HepG2 (cell line): ENCODE results near the gene ZNF512B. TPM values are rescaled to one million over a fixed set of nuclear protein-coding genes. Genes with fewer than 3 reads are reported as not detected.

Experiments used
- E2F5 ChIP-seq: sonication (generic); formaldehyde crosslinking; conservative IDR thresholded peaks from 2 replicates; pipeline ENCODE4 v1.4.0; 2020; ENCODE audit warnings: missing genetic modification reagents
- HOXA9 ChIP-seq: sonication (generic); formaldehyde crosslinking; IDR thresholded peaks from 2 replicates; pipeline ENCODE4 v1.8.1; 2022; ENCODE audit warnings: missing genetic modification reagents, mild to moderate bottlenecking, moderate library complexity, borderline replicate concordance
- MEIS2 ChIP-seq: sonication (generic); formaldehyde crosslinking; IDR thresholded peaks from 2 replicates; pipeline ENCODE4 v1.9.0; 2021; ENCODE audit warnings: mild to moderate bottlenecking, missing genetic modification reagents
- SMYD3 ChIP-seq: sonication (generic); formaldehyde crosslinking; IDR thresholded peaks from 2 replicates; pipeline ENCODE4 v1.8.1; 2023; ENCODE audit warnings: mild to moderate bottlenecking, missing genetic modification reagents
- TBX3 ChIP-seq: fragments of 450-650 bp; IDR thresholded peaks from 2 replicates; pipeline ENCODE4 v1.6.1; 2017; ENCODE audit warnings: antibody characterized with exemption, mild to moderate bottlenecking, inconsistent platforms, borderline replicate concordance
- TP53 ChIP-seq: sonication (generic); formaldehyde crosslinking; conservative IDR thresholded peaks from 2 replicates; pipeline ENCODE4 v1.4.0; 2020; ENCODE audit warnings: missing genetic modification reagents
- ZBTB46 ChIP-seq: sonication (generic); formaldehyde crosslinking; IDR thresholded peaks from 2 replicates; pipeline ENCODE4 v1.4.0; 2020; ENCODE audit warnings: mild to moderate bottlenecking, missing genetic modification reagents, borderline replicate concordance
- ZNF687 ChIP-seq: sonication (generic); formaldehyde crosslinking; IDR thresholded peaks from 2 replicates; pipeline ENCODE4 v1.5.1; 2020; ENCODE audit warnings: mild to moderate bottlenecking, missing genetic modification reagents, moderate library complexity
- polyA plus RNA-seq, 8 experiments: library from polyadenylated mRNA; depleted of rRNA in 3 of 8; stranded (reverse) in 7 of 8; unstranded in 1 of 8; fragments of >200 nt; fragmentation: Illumina TruSeq in 4 of 8; extraction: Trizol in 4 of 8; gene quantifications; 2 replicates each; pipeline versions ENCODE4 v1.2.1 to v1.2.3, GENCODE V29; 2011 to 2016; ENCODE audit warnings: low read depth in 4 of 8, missing spikeins in 1 of 8, mixed read lengths in 1 of 8; ENCODE audit not compliant: insufficient read depth in 1 of 8
- total RNA-seq, 5 experiments: library from RNA; depleted of rRNA; stranded (reverse); fragments of >200 nt; fragmentation: Illumina TruSeq; extraction: Trizol; gene quantifications; 2 replicates each; pipeline ENCODE4 v1.2.3, GENCODE V29; 2016; ENCODE audit warnings: low read depth in 1 of 5
- TF ChIP-seq, protein P1 (sequence below): sonication (generic); formaldehyde crosslinking; IDR thresholded peaks from 2 replicates; pipeline ENCODE4 v1.4.0; 2020; ENCODE audit warnings: missing genetic modification reagents, low read depth, mild to moderate bottlenecking, borderline replicate concordance
- TF ChIP-seq, protein P2 (sequence below): sonication (generic); formaldehyde crosslinking; IDR thresholded peaks from 2 replicates; pipeline ENCODE4 v1.4.0; 2020; ENCODE audit warnings: mild to moderate bottlenecking, missing genetic modification reagents
- TF ChIP-seq, protein P3 (sequence below): sonication (generic); formaldehyde crosslinking; IDR thresholded peaks from 2 replicates; pipeline ENCODE4 v1.5.0; 2020; ENCODE audit warnings: missing genetic modification reagents

ZNF512B gene
- total and polyA plus RNA-seq, 2 of the 13 experiments (the other 11 are each of a cell fraction or from before 2014, with no cell fraction given): 11.5 to 30.6 TPM

- TF ChIP-seq, protein P1, sequence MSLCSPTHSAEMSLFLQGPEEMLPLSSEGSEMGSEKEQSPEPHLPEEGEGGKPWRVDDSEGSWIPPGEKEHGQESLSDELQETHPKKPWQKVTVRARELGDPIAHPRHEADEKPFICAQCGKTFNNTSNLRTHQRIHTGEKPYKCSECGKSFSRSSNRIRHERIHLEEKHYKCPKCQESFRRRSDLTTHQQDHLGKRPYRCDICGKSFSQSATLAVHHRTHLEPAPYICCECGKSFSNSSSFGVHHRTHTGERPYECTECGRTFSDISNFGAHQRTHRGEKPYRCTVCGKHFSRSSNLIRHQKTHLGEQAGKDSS (CRISPR knock-in tag): no peak
- TF ChIP-seq, protein P2, sequence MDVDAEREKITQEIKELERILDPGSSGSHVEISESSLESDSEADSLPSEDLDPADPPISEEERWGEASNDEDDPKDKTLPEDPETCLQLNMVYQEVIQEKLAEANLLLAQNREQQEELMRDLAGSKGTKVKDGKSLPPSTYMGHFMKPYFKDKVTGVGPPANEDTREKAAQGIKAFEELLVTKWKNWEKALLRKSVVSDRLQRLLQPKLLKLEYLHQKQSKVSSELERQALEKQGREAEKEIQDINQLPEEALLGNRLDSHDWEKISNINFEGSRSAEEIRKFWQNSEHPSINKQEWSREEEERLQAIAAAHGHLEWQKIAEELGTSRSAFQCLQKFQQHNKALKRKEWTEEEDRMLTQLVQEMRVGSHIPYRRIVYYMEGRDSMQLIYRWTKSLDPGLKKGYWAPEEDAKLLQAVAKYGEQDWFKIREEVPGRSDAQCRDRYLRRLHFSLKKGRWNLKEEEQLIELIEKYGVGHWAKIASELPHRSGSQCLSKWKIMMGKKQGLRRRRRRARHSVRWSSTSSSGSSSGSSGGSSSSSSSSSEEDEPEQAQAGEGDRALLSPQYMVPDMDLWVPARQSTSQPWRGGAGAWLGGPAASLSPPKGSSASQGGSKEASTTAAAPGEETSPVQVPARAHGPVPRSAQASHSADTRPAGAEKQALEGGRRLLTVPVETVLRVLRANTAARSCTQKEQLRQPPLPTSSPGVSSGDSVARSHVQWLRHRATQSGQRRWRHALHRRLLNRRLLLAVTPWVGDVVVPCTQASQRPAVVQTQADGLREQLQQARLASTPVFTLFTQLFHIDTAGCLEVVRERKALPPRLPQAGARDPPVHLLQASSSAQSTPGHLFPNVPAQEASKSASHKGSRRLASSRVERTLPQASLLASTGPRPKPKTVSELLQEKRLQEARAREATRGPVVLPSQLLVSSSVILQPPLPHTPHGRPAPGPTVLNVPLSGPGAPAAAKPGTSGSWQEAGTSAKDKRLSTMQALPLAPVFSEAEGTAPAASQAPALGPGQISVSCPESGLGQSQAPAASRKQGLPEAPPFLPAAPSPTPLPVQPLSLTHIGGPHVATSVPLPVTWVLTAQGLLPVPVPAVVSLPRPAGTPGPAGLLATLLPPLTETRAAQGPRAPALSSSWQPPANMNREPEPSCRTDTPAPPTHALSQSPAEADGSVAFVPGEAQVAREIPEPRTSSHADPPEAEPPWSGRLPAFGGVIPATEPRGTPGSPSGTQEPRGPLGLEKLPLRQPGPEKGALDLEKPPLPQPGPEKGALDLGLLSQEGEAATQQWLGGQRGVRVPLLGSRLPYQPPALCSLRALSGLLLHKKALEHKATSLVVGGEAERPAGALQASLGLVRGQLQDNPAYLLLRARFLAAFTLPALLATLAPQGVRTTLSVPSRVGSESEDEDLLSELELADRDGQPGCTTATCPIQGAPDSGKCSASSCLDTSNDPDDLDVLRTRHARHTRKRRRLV (CRISPR knock-in tag): no peak
- TF ChIP-seq ZNF687 (CRISPR knock-in tag) (peak; percentile 10; the same call in 1 of the 2 replicates), TP53 (no peak), ZBTB46 (CRISPR knock-in tag) (no peak), SMYD3 (CRISPR knock-in tag) (no peak), MEIS2 (CRISPR knock-in tag) (no peak), TBX3 (no peak), E2F5 (CRISPR knock-in tag) (no peak), HOXA9 (CRISPR knock-in tag) (no peak)
- TF ChIP-seq, protein P3, sequence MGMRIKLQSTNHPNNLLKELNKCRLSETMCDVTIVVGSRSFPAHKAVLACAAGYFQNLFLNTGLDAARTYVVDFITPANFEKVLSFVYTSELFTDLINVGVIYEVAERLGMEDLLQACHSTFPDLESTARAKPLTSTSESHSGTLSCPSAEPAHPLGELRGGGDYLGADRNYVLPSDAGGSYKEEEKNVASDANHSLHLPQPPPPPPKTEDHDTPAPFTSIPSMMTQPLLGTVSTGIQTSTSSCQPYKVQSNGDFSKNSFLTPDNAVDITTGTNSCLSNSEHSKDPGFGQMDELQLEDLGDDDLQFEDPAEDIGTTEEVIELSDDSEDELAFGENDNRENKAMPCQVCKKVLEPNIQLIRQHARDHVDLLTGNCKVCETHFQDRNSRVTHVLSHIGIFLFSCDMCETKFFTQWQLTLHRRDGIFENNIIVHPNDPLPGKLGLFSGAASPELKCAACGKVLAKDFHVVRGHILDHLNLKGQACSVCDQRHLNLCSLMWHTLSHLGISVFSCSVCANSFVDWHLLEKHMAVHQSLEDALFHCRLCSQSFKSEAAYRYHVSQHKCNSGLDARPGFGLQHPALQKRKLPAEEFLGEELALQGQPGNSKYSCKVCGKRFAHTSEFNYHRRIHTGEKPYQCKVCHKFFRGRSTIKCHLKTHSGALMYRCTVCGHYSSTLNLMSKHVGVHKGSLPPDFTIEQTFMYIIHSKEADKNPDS: no peak
Observed at GRCh38 chr20:63940472-63941266, 29.1 kb downstream of the ZNF512B start (continued).
